Fibroblast of mammary gland (primary cell): Measurements from ENCODE around the gene EXD3.

Experiments
- DNase-seq: peaks from one replicate; pipeline ENCODE4 v3.0.0-alpha.2; 2010; ENCODE audit warnings: low read depth
- H3K4me3 ChIP-seq: 2 replicates; pipeline ENCODE4 v1.5.1; 2011; ENCODE audit warnings: low read depth, mild to moderate bottlenecking, low read length, moderate library complexity; ENCODE audit not compliant: control insufficient read depth
- CTCF ChIP-seq: conservative IDR thresholded peaks from 2 replicates; pipeline ENCODE4 v1.5.1; 2011; ENCODE audit warnings: low read depth, low read length, inconsistent platforms; ENCODE audit not compliant: control insufficient read depth, insufficient read depth

Gene EXD3

DNA sequence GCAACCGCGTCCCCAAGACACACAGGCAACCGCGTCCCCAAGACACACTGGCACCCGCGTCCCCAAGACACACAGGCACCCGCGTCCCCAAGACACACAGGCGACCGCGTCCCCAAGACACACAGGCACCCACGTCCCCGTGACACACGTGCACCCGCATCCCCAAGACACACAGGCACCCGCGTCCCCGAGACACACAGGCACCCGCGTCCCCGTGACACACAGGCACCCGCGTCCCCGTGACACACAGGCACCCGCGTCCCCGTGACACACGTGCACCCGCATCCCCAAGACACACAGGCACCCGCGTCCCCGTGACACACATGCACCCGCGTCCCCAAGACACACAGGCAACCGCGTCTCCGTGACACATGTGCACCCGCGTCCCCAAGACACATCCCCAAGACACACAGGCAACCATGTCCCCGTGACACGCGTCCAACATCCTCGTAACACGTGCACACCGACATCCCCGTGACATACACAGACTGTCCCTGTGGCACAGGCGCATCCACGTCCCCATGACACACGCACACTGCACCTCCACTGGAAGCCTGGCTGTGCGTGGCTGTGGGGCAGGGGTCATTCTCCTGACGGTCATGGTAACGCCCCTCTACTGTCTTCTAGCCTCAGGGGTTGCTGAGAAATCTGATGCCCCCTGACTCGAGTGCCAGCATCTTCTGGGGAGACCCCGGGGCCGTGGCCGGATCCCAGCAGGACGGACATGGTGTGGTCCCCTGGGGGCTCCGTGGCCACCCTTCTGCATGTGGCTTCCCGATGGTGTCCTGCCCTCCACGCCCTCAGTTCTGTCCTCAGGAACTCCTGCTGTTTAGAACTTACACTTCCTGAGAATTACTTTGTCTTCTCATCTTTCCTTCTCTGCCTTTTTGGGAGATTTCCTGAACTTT is 24.1 kb downstream of the EXD3 start:
- DNase-seq: no peak
- TF ChIP-seq CTCF: no peak
- H3K4me3 ChIP-seq: no peak overlapping the region

DNA sequence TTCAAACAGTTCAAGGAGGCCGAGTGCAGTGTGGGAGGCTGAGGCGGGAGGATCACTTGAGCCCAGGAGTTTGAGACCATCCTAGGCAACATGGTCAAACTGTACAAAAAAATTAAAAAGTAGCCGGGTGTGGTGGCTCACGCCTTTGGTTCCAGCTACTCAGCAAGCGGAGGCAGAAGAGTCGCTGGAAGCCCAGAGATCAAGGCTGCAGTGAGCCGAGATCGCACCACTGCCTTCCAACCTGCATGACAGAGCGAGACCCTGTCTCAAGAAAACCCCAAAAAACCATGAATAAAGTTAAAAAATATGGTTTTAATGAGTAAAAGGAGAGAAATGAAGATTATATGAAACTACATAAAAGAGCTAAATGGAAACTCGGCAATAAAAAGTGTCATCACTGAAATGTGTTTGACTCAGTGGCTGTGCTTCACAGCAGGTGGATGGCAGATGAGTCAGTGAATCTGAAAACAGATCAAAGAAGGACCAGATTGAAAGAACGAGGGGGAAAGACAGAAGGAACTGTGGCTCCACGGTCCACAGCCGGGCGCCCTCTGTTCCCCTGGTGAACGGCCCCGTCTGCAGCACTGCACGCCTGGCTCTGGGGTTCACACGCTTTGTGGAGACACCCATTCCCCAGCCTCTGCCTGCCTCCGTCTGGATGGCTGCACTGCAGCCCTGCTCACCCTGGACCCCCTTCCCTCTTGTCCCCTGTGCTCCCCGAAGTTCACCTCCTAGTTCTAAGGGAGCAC is 25.1 kb downstream of the EXD3 start:
- TF ChIP-seq CTCF: no peak
- DNase-seq: no peak
- H3K4me3 ChIP-seq: no peak overlapping the region

- no peak for TF ChIP-seq CTCF
- H3K4me3 ChIP-seq: no peak overlapping the region
- DNase-seq: no peak
Observed at GRCh38 chr9:137396634-137397367, 26.2 kb downstream of the EXD3 start.

DNA sequence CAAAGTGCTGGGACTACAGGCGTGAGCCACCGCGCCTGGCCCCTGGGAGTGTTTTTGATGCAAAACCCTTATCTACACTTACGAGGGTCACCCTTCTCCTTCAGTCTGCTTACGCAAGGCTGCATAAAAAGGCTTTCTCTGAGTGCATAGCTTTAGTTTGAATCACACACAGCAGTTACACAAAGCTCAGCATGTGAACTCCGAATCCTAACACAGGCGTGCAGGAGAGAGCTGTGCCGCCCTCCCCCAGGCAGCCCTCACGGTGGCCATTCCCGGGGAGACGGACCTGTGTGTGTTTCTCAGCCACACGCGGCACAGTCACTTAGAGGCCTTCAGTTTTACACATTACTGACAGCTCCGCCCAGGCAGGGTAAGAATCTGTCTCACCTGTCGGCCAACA is 26.7 kb downstream of the EXD3 start:
- H3K4me3 ChIP-seq: no peak overlapping the region
- no peak for TF ChIP-seq CTCF
- DNase-seq: peak; percentile 43

GRCh38 chr9:137395666-137396010 is 27.3 kb downstream of the EXD3 start:
- no peak for TF ChIP-seq CTCF
- no peak overlapping the region for H3K4me3 ChIP-seq
- DNase-seq: no peak

- no peak for TF ChIP-seq CTCF
- DNase-seq: no peak
- H3K4me3 ChIP-seq: no peak overlapping the region
Observed at GRCh38 chr9:137394866-137395665, 27.9 kb downstream of the EXD3 start.
